Sigmoid colon (tissue), 4 donors: ENCODE measurements around the gene USP4.

Experiments used
- CTCF ChIP-seq, 4 experiments: fragments of 450-650 bp in 3 of 4; fragments of 200-600 bp in 1 of 4; IDR thresholded peaks; one replicate each; pipeline ENCODE4 v1.5.1; 2016 to 2019; ENCODE audit warnings: antibody characterized with exemption in 4 of 4, mild to moderate bottlenecking in 3 of 4, moderate library complexity in 2 of 4
- POLR2A ChIP-seq, 2 donors: fragments of 450-650 bp; IDR thresholded peaks; one replicate each; pipeline ENCODE4 v1.6.1; 2016; ENCODE audit warnings: antibody characterized with exemption in 2 of 2, mild to moderate bottlenecking in 2 of 2, moderate library complexity in 2 of 2
- POLR2AphosphoS5 ChIP-seq, 4 donors: sonication (generic); formaldehyde crosslinking; IDR thresholded peaks; one replicate each; pipeline ENCODE4 v1.6.1; 2017; ENCODE audit warnings: antibody characterized with exemption in 4 of 4

- TF ChIP-seq CTCF (IDR thresholded peaks at IDR 0.05) (no peak), POLR2AphosphoS5 (IDR thresholded peaks at IDR 0.05) (no peak), POLR2A (IDR thresholded peaks at IDR 0.05) (no peak)
Measured at GRCh38 chr3:49371946-49372345, 32.1 kb upstream of the USP4 start.
